ENCODE results near the gene MYO1G. TPM values are rescaled to one million over a fixed set of nuclear protein-coding genes. Genes with fewer than 3 reads are reported as not detected.

Gene MYO1G
- total RNA-seq, 2 donors from 2014 or later = 0.78 to 2.2 TPM

DNA sequence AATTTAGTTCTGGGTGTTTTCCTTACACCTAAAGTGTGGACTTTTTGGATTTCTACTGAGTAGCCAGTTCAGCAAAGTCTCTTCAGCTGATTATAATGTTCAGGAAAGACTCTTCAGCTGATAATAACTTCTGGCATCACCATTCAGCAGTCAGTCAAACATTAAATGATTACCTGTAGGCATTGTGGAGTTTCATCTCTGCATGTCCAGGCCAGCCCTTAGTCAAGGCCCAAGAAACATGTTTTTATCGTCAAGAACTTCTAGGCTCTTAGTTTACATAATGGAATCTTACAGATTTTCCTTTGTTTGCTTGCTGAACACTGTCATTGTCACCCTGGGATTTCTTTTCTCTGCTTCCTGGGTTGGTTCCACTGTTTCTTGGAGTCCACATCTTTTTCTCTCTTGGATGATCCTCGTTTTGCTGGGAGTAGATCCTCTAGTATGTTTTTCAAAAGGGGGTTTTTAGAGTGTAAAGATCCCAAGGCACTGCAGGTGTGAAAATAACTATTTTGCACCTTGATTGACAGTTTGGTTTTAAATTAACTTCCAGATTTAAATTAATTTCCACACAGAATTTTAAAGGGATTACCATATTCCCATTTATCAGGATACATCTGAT lies 45.4 kb upstream of the MYO1G start:
- Histone ChIP-seq H3K36me3 (peaks cover 5% of the 10 kb centered on the region), H3K4me3 (no peak overlapping the region), H3K27ac (no peak overlapping the region), H3K27me3 (no peaks in the 10 kb centered on the region), H3K9me3 (no peaks in the 10 kb centered on the region), H3K4me1 (no peaks in the 10 kb centered on the region)
- no peak for TF ChIP-seq CTCF (IDR thresholded peaks at IDR 0.05)
- DNase-seq (ENCODE audit: low spot score) = no peak

DNA sequence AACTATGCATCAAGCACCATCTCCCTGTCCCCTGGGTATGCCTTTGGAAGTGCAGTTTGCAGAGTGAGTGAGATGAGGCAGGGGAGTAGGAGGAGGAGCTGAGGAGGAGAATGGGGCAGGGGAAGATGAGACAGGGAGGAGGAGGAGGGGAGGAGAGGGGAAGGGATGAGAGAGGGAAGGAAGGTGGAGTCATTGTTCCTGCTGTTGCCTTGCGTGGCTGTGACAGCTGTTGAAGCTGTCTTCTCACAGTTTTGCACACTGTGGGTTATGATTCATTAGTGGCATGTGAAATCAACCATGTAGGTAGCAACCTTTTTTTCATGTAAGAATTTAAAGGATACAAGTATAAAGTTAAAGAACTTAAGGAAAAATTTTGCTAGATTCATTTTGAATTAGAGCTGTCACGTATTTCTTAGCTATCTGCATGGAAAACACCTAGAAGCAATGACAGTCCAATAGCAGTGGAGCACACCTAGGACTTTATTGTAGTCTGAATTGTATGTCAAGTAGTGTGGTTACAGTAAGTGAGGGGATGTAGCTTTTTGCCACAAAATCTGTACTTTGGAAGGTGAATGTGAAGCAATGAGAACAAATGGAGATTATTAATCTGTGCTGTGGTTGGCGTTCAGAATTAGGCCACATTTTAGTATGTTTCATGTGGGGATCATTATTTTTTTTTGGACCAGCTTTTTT lies 42.9 kb upstream of the MYO1G start:
- H3K4me1 ChIP-seq = no peaks in the 10 kb centered on the region
- no peak overlapping the region for H3K4me3 ChIP-seq
- no peaks in the 10 kb centered on the region for H3K9me3 ChIP-seq
- peaks cover 2% of the 10 kb centered on the region for H3K36me3 ChIP-seq
- no peaks in the 10 kb centered on the region for H3K27me3 ChIP-seq
- no peak for DNase-seq (ENCODE audit: low spot score)
- H3K27ac ChIP-seq = no peak overlapping the region
- TF ChIP-seq CTCF (IDR thresholded peaks at IDR 0.05) = no peak

DNA sequence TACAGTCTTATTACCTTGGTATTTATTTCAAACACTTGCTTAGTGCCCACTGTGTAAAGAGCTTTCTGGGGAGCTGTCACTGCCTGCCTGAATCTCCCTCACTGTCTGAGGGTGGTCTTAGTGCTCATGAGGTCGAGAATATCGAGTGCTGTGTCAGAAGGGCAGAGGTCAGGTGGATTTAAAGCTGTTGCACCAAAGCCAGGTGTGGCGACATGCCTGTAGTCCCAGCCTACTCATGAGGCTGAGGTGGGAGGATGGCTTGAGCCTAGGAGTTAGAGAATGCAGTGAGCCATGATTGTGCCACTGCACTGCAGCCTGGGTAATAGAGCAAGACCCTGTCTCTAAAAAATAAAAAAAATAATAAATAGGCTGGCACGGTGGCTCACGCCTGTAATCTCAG lies 42.1 kb upstream of the MYO1G start:
- H3K9me3 ChIP-seq = no peaks in the 10 kb centered on the region
- no peak overlapping the region for H3K4me3 ChIP-seq
- H3K36me3 ChIP-seq = no peaks in the 10 kb centered on the region
- DNase-seq (ENCODE audit: low spot score) = no peak
- H3K27me3 ChIP-seq = no peaks in the 10 kb centered on the region
- H3K4me1 ChIP-seq = no peaks in the 10 kb centered on the region
- H3K27ac ChIP-seq = no peak overlapping the region
- TF ChIP-seq CTCF (IDR thresholded peaks at IDR 0.05) = no peak

- Histone ChIP-seq H3K36me3 (peaks cover 4% of the 10 kb centered on the region), H3K4me1 (peaks cover 0 to 4% of the 10 kb centered on the region in 2 donors), H3K9me3 (no peaks in the 10 kb centered on the region), H3K4me3 (no peak overlapping the region), H3K27ac (no peak overlapping the region), H3K27me3 (no peaks in the 10 kb centered on the region)
- no peak for DNase-seq (ENCODE audit: low spot score)
- TF ChIP-seq CTCF (IDR thresholded peaks at IDR 0.05) = no peak
Measured at GRCh38 chr7:45017253-45017652, 38.4 kb upstream of the MYO1G start.

DNA sequence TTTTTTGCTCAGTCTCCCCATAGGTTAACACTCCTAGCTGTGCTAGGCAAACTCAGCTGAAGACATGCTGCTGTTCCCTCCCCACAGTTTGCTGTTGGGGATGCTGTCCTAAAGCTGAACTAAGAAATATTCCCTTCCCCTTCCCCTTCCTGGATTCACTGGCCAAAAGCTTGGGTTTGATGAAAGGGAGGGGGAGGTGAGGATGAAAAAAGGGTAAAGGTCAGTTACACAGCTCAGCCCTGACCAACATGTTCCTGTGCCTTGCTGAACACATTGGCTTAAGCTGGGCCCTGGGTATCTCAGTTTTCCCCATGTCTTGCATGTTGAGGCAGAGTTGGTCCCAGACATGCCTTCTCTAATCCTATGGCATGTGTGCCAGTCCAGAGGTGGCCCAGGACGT lies 36.5 kb upstream of the MYO1G start:
- H3K9me3 ChIP-seq = no peaks in the 10 kb centered on the region
- DNase-seq (ENCODE audit: low spot score) = no peak
- H3K4me3 ChIP-seq = no peak overlapping the region
- H3K27ac ChIP-seq = no peak overlapping the region
- H3K27me3 ChIP-seq = no peaks in the 10 kb centered on the region
- peaks cover 0 to 4% of the 10 kb centered on the region in 2 donors for H3K4me1 ChIP-seq
- TF ChIP-seq CTCF (IDR thresholded peaks at IDR 0.05) = no peak
- H3K36me3 ChIP-seq = peaks cover 6% of the 10 kb centered on the region

All from right atrium auricular region (tissue), 2 donors.